Measurements from ENCODE around the gene PACSIN3. TPM values are rescaled to one million over a fixed set of nuclear protein-coding genes. Genes with fewer than 3 reads are reported as not detected.

Gene PACSIN3
- total and polyA plus RNA-seq, 12 donors = 49.4 to 211 (median 100) TPM

GRCh38 chr11:47163193-47163592 is 23.0 kb downstream of the PACSIN3 start:
- peaks cover 5 to 14% of the 10 kb centered on the region in 2 donors for H3K4me1 ChIP-seq (replicated peaks in 1 of 2)
- H3K27me3 ChIP-seq = no peaks in the 10 kb centered on the region
- intact Hi-C loops (cut with DNase I) = no loop called here
- peaks cover 0 to 47% of the 10 kb centered on the region in 2 donors for H3K36me3 ChIP-seq (replicated peaks in 1 of 2)
- no peak for TF ChIP-seq CTCF (IDR thresholded peaks at IDR 0.05)
- no peak for TF ChIP-seq POLR2A (IDR thresholded peaks at IDR 0.05)
- H3K9me3 ChIP-seq (replicated peaks in 1 of 3) = no peaks in the 10 kb centered on the region
- no peak overlapping the region for H3K4me3 ChIP-seq
- 35 to 71% (median 49%) methylated on average over 3 of the region's 3 CpGs for WGBS, 4 donors
- H3K27ac ChIP-seq = no peak overlapping the region
- DNase-seq = no peak

- Histone ChIP-seq H3K27me3 (no peaks in the 10 kb centered on the region), H3K36me3 (replicated peaks in 1 of 2) (peaks cover 0 to 40% of the 10 kb centered on the region in 2 donors), H3K27ac (peak overlapping the region in 2 of 5 donors; percentile 47 to 50), H3K9me3 (replicated peaks in 1 of 3) (no peaks in the 10 kb centered on the region), H3K4me1 (replicated peaks in 1 of 2) (peaks cover 5 to 14% of the 10 kb centered on the region in 2 donors), H3K4me3 (no peak overlapping the region)
- no peak for DNase-seq
- 42 to 59% (median 55%) methylated on average over 4 to 5 of the region's 5 CpGs for WGBS, 4 donors
- TF ChIP-seq POLR2A (IDR thresholded peaks at IDR 0.05) = no peak
- no peak for TF ChIP-seq CTCF (IDR thresholded peaks at IDR 0.05)
- intact Hi-C loops (cut with DNase I) = no loop called here
Measured at GRCh38 chr11:47162426-47162825, 23.8 kb downstream of the PACSIN3 start.

- H3K4me1 ChIP-seq (replicated peaks in 1 of 2) = peaks cover 5 to 14% of the 10 kb centered on the region in 2 donors
- H3K36me3 ChIP-seq (replicated peaks in 1 of 2) = peaks cover 0 to 34% of the 10 kb centered on the region in 2 donors
- DNase-seq = peak in 2 of 7 donors; percentile 47 to 55
- peak overlapping the region in 2 of 5 donors; percentile 47 to 50 for H3K27ac ChIP-seq
- intact Hi-C loops (cut with DNase I) = no loop called here
- no peak overlapping the region for H3K4me3 ChIP-seq
- no peaks in the 10 kb centered on the region for H3K9me3 ChIP-seq (replicated peaks in 1 of 3)
- H3K27me3 ChIP-seq = no peaks in the 10 kb centered on the region
- 35 to 44% (median 41%) methylated on average over 6 to 9 of the region's 9 CpGs for WGBS, 4 donors
- TF ChIP-seq POLR2A (IDR thresholded peaks at IDR 0.05) (no peak), CTCF (IDR thresholded peaks at IDR 0.05) (no peak)
Measured at GRCh38 chr11:47161890-47162289, 24.3 kb downstream of the PACSIN3 start.

GRCh38 chr11:47161134-47161854 is 24.9 kb downstream of the PACSIN3 start:
- 37 to 80% (median 42%) methylated on average over 1 to 14 of the region's 14 CpGs for WGBS, 4 donors
- intact Hi-C loops (cut with DNase I) = no loop called here
- peak; percentile 53 to 82 (median 65) for DNase-seq

More at GRCh38 chr11:47161134-47161854, 24.9 kb downstream of the PACSIN3 start:
- Histone ChIP-seq H3K27me3 (no peaks in the 10 kb centered on the region), H3K27ac (peak overlapping the region in 2 of 5 donors; percentile 47 to 50), H3K36me3 (replicated peaks in 1 of 2) (peaks cover 0 to 28% of the 10 kb centered on the region in 2 donors), H3K4me3 (no peak overlapping the region), H3K4me1 (replicated peaks in 1 of 2) (peaks cover 5 to 14% of the 10 kb centered on the region in 2 donors), H3K9me3 (replicated peaks in 1 of 3) (no peaks in the 10 kb centered on the region)
- TF ChIP-seq POLR2A (IDR thresholded peaks at IDR 0.05) (no peak), CTCF (IDR thresholded peaks at IDR 0.05) (peak; percentile 52 to 71 (median 60))
